Activated CD4-positive, alpha-beta T cell treated with anti-CD3 and anti-CD28 coated beads for 1 hour (primary cell): Measurements from ENCODE around the gene TUB.

Experiments
- DNase-seq: peaks from one replicate; pipeline ENCODE4 v3.0.0-alpha.2; 2020

TUB gene

GRCh38 chr11:8111636-8112035, 30.6 kb downstream of the TUB start:
- DNase-seq = no peak

GRCh38 chr11:8122173-8122764, 41.3 kb downstream of the TUB start:
- no peak for DNase-seq

- DNase-seq = no peak
Measured at GRCh38 chr11:8126649-8127289, 45.8 kb downstream of the TUB start.

- DNase-seq = no peak
Measured at GRCh38 chr11:8127447-8127846, 46.4 kb downstream of the TUB start.

GRCh38 chr11:8138526-8138925, 57.5 kb downstream of the TUB start:
- no peak for DNase-seq

- DNase-seq = no peak
Measured at GRCh38 chr11:8149726-8150125, 68.7 kb downstream of the TUB start.
